ENCODE results near the gene KLF15.

The KLF15 gene

GRCh38 chr3:126350502-126351085 lies 6.6 kb downstream of the KLF15 start:
- TF ChIP-seq CTCF (conservative IDR thresholded peaks at IDR 0.05; ENCODE audit: low read length), result no peak
- no peak overlapping the region for H3K4me3 ChIP-seq (ENCODE audit: low read length)
- DNase-seq (ENCODE audit: low read depth), result no peak

GRCh38 chr3:126349611-126350501 lies 7.4 kb downstream of the KLF15 start:
- TF ChIP-seq CTCF (conservative IDR thresholded peaks at IDR 0.05; ENCODE audit: low read length), result no peak
- no peak overlapping the region for H3K4me3 ChIP-seq (ENCODE audit: low read length)
- no peak for DNase-seq (ENCODE audit: low read depth)

- no peak for TF ChIP-seq CTCF (conservative IDR thresholded peaks at IDR 0.05; ENCODE audit: low read length)
- no peak overlapping the region for H3K4me3 ChIP-seq (ENCODE audit: low read length)
- DNase-seq (ENCODE audit: low read depth), result no peak
These were observed 8.1 kb downstream of the KLF15 start for GRCh38 chr3:126349071-126349470.

GRCh38 chr3:126348308-126348920 lies 8.8 kb downstream of the KLF15 start:
- no peak overlapping the region for H3K4me3 ChIP-seq (ENCODE audit: low read length)
- no peak for DNase-seq (ENCODE audit: low read depth)
- TF ChIP-seq CTCF (conservative IDR thresholded peaks at IDR 0.05; ENCODE audit: low read length), result peak; percentile 15; the same call in 1 of the 2 replicates

GRCh38 chr3:126347543-126348161 lies 9.6 kb downstream of the KLF15 start:
- no peak for DNase-seq (ENCODE audit: low read depth)
- TF ChIP-seq CTCF (conservative IDR thresholded peaks at IDR 0.05; ENCODE audit: low read length), result no peak
- H3K4me3 ChIP-seq (ENCODE audit: low read length), result no peak overlapping the region

GRCh38 chr3:126346466-126346865 lies 10.7 kb downstream of the KLF15 start:
- no peak for DNase-seq (ENCODE audit: low read depth)
- TF ChIP-seq CTCF (conservative IDR thresholded peaks at IDR 0.05; ENCODE audit: low read length), result no peak

More at GRCh38 chr3:126346466-126346865, 10.7 kb downstream of the KLF15 start:
- H3K4me3 ChIP-seq (ENCODE audit: low read length), result no peak overlapping the region

Measured in AG10803 (cell line).